ENCODE data around the gene MSGN1. TPM values are rescaled to one million over a fixed set of nuclear protein-coding genes. Genes with fewer than 3 reads are reported as not detected.

Gene MSGN1
- total RNA-seq, 1 donor from 2014 or later, result not detected

- intact Hi-C loops (cut with DNase I), result no loop called here
- DNase-seq (ENCODE audit: low spot score in 2 of 2), result no peak
- H3K27me3 ChIP-seq, result no peaks in the 10 kb centered on the region
- no peak overlapping the region for H3K27ac ChIP-seq
- H3K9me3 ChIP-seq, result no peaks in the 10 kb centered on the region
- no peaks in the 10 kb centered on the region for H3K4me1 ChIP-seq
- H3K36me3 ChIP-seq, result no peaks in the 10 kb centered on the region
- TF ChIP-seq CTCF (IDR thresholded peaks at IDR 0.05), result no peak
- no peak overlapping the region for H3K4me3 ChIP-seq
Observed at GRCh38 chr2:17843457-17843856, 27.2 kb downstream of the MSGN1 start.

- no peak for TF ChIP-seq CTCF (IDR thresholded peaks at IDR 0.05)
- H3K4me3 ChIP-seq, result no peak overlapping the region
- no peak for DNase-seq (ENCODE audit: low spot score in 2 of 2)
- H3K27me3 ChIP-seq, result no peaks in the 10 kb centered on the region
- H3K36me3 ChIP-seq, result no peaks in the 10 kb centered on the region
- H3K4me1 ChIP-seq, result no peaks in the 10 kb centered on the region
- H3K27ac ChIP-seq, result no peak overlapping the region
- intact Hi-C loops (cut with DNase I), result no loop called here
- H3K9me3 ChIP-seq, result no peaks in the 10 kb centered on the region
Observed at GRCh38 chr2:17845806-17846205, 29.5 kb downstream of the MSGN1 start.

GRCh38 chr2:17846676-17847075 lies 30.4 kb downstream of the MSGN1 start:
- no peaks in the 10 kb centered on the region for H3K9me3 ChIP-seq
- no peak for DNase-seq (ENCODE audit: low spot score in 2 of 2)
- no peak overlapping the region for H3K4me3 ChIP-seq
- H3K36me3 ChIP-seq, result no peaks in the 10 kb centered on the region
- no peaks in the 10 kb centered on the region for H3K27me3 ChIP-seq
- intact Hi-C loops (cut with DNase I), result no loop called here
- no peak overlapping the region for H3K27ac ChIP-seq
- H3K4me1 ChIP-seq, result no peaks in the 10 kb centered on the region
- TF ChIP-seq CTCF (IDR thresholded peaks at IDR 0.05), result no peak

GRCh38 chr2:17847236-17847635 lies 31.0 kb downstream of the MSGN1 start:
- H3K9me3 ChIP-seq, result no peaks in the 10 kb centered on the region
- no peaks in the 10 kb centered on the region for H3K27me3 ChIP-seq
- H3K36me3 ChIP-seq, result no peaks in the 10 kb centered on the region
- no peaks in the 10 kb centered on the region for H3K4me1 ChIP-seq
- TF ChIP-seq CTCF (IDR thresholded peaks at IDR 0.05), result no peak
- no peak for DNase-seq (ENCODE audit: low spot score in 2 of 2)
- no peak overlapping the region for H3K27ac ChIP-seq
- intact Hi-C loops (cut with DNase I), result no loop called here
- no peak overlapping the region for H3K4me3 ChIP-seq

GRCh38 chr2:17849275-17849674 lies 33.0 kb downstream of the MSGN1 start:
- TF ChIP-seq CTCF (IDR thresholded peaks at IDR 0.05), result no peak
- Histone ChIP-seq H3K27me3 (no peaks in the 10 kb centered on the region), H3K4me3 (no peak overlapping the region), H3K9me3 (no peaks in the 10 kb centered on the region), H3K36me3 (no peaks in the 10 kb centered on the region), H3K27ac (no peak overlapping the region), H3K4me1 (no peaks in the 10 kb centered on the region)
- no peak for DNase-seq (ENCODE audit: low spot score in 2 of 2)
- intact Hi-C loops (cut with DNase I), result no loop called here

GRCh38 chr2:17850151-17850550 lies 33.9 kb downstream of the MSGN1 start:
- TF ChIP-seq CTCF (IDR thresholded peaks at IDR 0.05), result no peak
- DNase-seq (ENCODE audit: low spot score in 2 of 2), result no peak
- H3K36me3 ChIP-seq, result no peaks in the 10 kb centered on the region
- H3K4me1 ChIP-seq, result no peaks in the 10 kb centered on the region
- no peaks in the 10 kb centered on the region for H3K27me3 ChIP-seq
- no peaks in the 10 kb centered on the region for H3K9me3 ChIP-seq
- no peak overlapping the region for H3K27ac ChIP-seq
- intact Hi-C loops (cut with DNase I), result loop anchor here (5.0 kb wide), 1 partner anchor 527 kb away; no protein-coding TSS in a partner anchor
- no peak overlapping the region for H3K4me3 ChIP-seq

Data from ascending aorta (tissue), 2 donors.